Measurements from ENCODE around the gene TNPO1. TPM values are rescaled to one million over a fixed set of nuclear protein-coding genes. Genes with fewer than 3 reads are reported as not detected.

TNPO1 gene
- total and polyA plus RNA-seq, 2 of the 13 experiments (the other 11 are each of a cell fraction or from before 2014, with no cell fraction given), result 26.7 to 123 TPM

DNA sequence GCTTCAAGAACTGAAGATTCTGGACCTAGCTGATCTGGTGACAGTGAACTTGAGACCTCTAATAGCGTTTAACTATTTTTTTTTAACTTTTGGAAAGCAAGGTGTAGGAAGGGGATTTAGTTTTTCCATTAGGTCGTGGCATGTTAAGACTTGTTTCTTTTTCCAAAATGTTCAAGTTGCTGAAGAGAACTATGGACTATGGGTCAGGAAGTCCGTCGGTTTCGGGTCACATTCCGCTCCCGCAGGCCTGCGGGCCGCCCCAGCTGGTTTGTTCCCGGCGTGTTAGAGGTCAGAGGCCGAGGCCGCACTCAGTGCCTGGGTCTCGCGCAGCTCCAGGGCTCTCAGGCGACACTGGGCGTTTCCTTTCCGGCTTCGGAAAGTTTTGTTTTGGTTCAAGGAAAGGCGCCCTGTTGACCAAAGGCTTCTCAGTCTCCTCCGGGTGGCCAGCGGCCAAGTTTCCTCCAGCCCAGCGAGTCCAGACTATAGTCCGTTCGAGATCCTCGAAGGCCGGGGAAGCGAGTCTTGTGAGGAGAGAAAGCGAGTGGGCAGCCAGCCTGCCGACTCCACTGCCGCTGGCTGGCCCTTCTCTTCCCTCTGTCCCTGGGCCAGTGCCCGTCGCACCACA, 138.8 kb downstream of the TNPO1 start (continued):
- TF ChIP-seq THYN1 (CRISPR knock-in tag; IDR thresholded peaks at IDR 0.05; ENCODE audit: borderline replicate concordance, low read depth), result no peak
- no peak for TF ChIP-seq KMT2B (CRISPR knock-in tag; IDR thresholded peaks at IDR 0.05)
- no peak for TF ChIP-seq ZBTB7B (CRISPR knock-in tag; IDR thresholded peaks at IDR 0.05)
- no peak for TF ChIP-seq AHR (CRISPR knock-in tag; IDR thresholded peaks at IDR 0.05)
- no peak for TF ChIP-seq ADNP (CRISPR knock-in tag; IDR thresholded peaks at IDR 0.05)
- TF ChIP-seq, protein P1, sequence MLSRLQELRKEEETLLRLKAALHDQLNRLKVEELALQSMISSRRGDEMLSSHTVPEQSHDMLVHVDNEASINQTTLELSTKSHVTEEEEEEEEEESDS (CRISPR knock-in tag; IDR thresholded peaks at IDR 0.05; ENCODE audit: borderline replicate concordance), result no peak
- TF ChIP-seq, protein P2, sequence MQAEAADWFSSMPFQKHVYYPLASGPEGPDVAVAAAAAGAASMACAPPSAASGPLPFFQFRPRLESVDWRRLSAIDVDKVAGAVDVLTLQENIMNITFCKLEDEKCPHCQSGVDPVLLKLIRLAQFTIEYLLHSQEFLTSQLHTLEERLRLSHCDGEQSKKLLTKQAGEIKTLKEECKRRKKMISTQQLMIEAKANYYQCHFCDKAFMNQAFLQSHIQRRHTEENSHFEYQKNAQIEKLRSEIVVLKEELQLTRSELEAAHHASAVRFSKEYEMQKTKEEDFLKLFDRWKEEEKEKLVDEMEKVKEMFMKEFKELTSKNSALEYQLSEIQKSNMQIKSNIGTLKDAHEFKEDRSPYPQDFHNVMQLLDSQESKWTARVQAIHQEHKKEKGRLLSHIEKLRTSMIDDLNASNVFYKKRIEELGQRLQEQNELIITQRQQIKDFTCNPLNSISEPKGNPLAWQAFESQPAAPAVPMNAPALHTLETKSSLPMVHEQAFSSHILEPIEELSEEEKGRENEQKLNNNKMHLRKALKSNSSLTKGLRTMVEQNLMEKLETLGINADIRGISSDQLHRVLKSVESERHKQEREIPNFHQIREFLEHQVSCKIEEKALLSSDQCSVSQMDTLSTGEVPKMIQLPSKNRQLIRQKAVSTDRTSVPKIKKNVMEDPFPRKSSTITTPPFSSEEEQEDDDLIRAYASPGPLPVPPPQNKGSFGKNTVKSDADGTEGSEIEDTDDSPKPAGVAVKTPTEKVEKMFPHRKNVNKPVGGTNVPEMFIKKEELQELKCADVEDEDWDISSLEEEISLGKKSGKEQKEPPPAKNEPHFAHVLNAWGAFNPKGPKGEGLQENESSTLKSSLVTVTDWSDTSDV (CRISPR knock-in tag; IDR thresholded peaks at IDR 0.05), result no peak
- TF ChIP-seq, protein P3, sequence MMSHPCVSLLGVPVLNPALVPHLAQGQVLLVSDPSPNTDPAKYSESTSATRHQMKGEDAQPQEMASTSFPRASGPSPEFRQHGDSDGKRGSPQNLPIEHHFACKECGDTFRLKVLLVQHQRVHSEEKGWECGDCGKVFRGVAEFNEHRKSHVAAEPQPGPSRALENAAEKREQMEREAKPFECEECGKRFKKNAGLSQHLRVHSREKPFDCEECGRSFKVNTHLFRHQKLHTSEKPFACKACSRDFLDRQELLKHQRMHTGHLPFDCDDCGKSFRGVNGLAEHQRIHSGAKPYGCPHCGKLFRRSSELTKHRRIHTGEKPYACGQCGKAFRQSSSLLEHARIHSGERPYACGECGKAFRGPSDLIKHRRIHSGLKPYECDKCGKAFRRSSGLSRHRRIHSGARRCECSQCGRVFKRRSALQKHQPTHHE (CRISPR knock-in tag; IDR thresholded peaks at IDR 0.05; ENCODE audit: borderline replicate concordance), result no peak; the same call in 1 of the 2 replicates
- TF ChIP-seq, protein P4, sequence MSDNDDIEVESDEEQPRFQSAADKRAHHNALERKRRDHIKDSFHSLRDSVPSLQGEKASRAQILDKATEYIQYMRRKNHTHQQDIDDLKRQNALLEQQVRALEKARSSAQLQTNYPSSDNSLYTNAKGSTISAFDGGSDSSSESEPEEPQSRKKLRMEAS (IDR thresholded peaks at IDR 0.05), result peak; percentile 57
- TF ChIP-seq, protein P5, sequence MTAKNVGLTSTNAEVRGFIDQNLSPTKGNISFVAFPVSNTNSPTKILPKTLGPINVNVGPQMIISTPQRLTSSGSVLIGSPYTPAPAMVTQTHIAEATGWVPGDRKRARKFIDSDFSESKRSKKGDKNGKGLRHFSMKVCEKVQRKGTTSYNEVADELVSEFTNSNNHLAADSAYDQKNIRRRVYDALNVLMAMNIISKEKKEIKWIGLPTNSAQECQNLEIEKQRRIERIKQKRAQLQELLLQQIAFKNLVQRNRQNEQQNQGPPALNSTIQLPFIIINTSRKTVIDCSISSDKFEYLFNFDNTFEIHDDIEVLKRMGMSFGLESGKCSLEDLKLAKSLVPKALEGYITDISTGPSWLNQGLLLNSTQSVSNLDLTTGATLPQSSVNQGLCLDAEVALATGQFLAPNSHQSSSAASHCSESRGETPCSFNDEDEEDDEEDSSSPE (CRISPR knock-in tag; IDR thresholded peaks at IDR 0.05), result no peak
- TF ChIP-seq, protein P6, sequence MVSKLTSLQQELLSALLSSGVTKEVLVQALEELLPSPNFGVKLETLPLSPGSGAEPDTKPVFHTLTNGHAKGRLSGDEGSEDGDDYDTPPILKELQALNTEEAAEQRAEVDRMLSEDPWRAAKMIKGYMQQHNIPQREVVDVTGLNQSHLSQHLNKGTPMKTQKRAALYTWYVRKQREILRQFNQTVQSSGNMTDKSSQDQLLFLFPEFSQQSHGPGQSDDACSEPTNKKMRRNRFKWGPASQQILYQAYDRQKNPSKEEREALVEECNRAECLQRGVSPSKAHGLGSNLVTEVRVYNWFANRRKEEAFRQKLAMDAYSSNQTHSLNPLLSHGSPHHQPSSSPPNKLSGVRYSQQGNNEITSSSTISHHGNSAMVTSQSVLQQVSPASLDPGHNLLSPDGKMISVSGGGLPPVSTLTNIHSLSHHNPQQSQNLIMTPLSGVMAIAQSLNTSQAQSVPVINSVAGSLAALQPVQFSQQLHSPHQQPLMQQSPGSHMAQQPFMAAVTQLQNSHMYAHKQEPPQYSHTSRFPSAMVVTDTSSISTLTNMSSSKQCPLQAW (CRISPR knock-in tag; IDR thresholded peaks at IDR 0.05), result no peak
- TF ChIP-seq, protein P7, sequence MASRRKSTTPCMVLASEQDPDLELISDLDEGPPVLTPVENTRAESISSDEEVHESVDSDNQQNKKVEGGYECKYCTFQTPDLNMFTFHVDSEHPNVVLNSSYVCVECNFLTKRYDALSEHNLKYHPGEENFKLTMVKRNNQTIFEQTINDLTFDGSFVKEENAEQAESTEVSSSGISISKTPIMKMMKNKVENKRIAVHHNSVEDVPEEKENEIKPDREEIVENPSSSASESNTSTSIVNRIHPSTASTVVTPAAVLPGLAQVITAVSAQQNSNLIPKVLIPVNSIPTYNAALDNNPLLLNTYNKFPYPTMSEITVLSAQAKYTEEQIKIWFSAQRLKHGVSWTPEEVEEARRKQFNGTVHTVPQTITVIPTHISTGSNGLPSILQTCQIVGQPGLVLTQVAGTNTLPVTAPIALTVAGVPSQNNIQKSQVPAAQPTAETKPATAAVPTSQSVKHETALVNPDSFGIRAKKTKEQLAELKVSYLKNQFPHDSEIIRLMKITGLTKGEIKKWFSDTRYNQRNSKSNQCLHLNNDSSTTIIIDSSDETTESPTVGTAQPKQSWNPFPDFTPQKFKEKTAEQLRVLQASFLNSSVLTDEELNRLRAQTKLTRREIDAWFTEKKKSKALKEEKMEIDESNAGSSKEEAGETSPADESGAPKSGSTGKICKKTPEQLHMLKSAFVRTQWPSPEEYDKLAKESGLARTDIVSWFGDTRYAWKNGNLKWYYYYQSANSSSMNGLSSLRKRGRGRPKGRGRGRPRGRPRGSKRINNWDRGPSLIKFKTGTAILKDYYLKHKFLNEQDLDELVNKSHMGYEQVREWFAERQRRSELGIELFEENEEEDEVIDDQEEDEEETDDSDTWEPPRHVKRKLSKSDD (CRISPR knock-in tag; IDR thresholded peaks at IDR 0.05; ENCODE audit: low read depth), result no peak
- no peak for TF ChIP-seq GTF3A (CRISPR knock-in tag; conservative IDR thresholded peaks at IDR 0.05)
- TF ChIP-seq FOXM1 (CRISPR knock-in tag; IDR thresholded peaks at IDR 0.05), result no peak
- TF ChIP-seq ZNF841 (CRISPR knock-in tag; IDR thresholded peaks at IDR 0.05; ENCODE audit: borderline replicate concordance), result no peak
- TF ChIP-seq FOXK1 (CRISPR knock-in tag; IDR thresholded peaks at IDR 0.05; ENCODE audit: borderline replicate concordance, low read depth), result no peak
- TF ChIP-seq NBN (conservative IDR thresholded peaks at IDR 0.05), result no peak
- no peak for TF ChIP-seq ZNF879 (CRISPR knock-in tag; IDR thresholded peaks at IDR 0.05)
- TF ChIP-seq ZNF230 (CRISPR knock-in tag; IDR thresholded peaks at IDR 0.05), result no peak; the same call in 1 of the 2 replicates
- no peak; the same call in 1 of the 2 replicates for TF ChIP-seq ZNF891 (CRISPR knock-in tag; IDR thresholded peaks at IDR 0.05)
